Hepatocyte (in vitro differentiated cells): ENCODE results near the gene NT5DC1.

Experiments used
- EZH2 ChIP-seq: fragments of 200-600 bp; sonication (generic); IDR thresholded peaks from 2 replicates; pipeline ENCODE4 v1.6.1; 2016; ENCODE audit warnings: antibody characterized with exemption, mild to moderate bottlenecking, borderline replicate concordance
- EZH2phosphoT487 ChIP-seq: fragments of 200-600 bp; sonication (generic); IDR thresholded peaks from one replicate; pipeline ENCODE4 v1.6.1; 2018; ENCODE audit warnings: antibody characterized with exemption, mild to moderate bottlenecking, low read depth, moderate library complexity; ENCODE audit not compliant: unreplicated experiment, severe bottlenecking
- TF ChIP-seq, protein P1 (sequence below): fragments of 200-600 bp; sonication (generic); IDR thresholded peaks from 2 replicates; pipeline ENCODE4 v1.5.1; 2016; ENCODE audit warnings: antibody characterized with exemption, mild to moderate bottlenecking; ENCODE audit not compliant: poor library complexity

GRCh38 chr6:116253505-116254296 lies 153.0 kb downstream of the NT5DC1 start, which contains the start of gene TSPYL4:
- TF ChIP-seq, protein P1, sequence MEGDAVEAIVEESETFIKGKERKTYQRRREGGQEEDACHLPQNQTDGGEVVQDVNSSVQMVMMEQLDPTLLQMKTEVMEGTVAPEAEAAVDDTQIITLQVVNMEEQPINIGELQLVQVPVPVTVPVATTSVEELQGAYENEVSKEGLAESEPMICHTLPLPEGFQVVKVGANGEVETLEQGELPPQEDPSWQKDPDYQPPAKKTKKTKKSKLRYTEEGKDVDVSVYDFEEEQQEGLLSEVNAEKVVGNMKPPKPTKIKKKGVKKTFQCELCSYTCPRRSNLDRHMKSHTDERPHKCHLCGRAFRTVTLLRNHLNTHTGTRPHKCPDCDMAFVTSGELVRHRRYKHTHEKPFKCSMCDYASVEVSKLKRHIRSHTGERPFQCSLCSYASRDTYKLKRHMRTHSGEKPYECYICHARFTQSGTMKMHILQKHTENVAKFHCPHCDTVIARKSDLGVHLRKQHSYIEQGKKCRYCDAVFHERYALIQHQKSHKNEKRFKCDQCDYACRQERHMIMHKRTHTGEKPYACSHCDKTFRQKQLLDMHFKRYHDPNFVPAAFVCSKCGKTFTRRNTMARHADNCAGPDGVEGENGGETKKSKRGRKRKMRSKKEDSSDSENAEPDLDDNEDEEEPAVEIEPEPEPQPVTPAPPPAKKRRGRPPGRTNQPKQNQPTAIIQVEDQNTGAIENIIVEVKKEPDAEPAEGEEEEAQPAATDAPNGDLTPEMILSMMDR: no peak
- no peak for TF ChIP-seq EZH2
- no peak for TF ChIP-seq EZH2phosphoT487
